CD14-positive monocyte (primary cell): ENCODE results near the gene GPER1. TPM values are rescaled to one million over a fixed set of nuclear protein-coding genes. Genes with fewer than 3 reads are reported as not detected.

Experiments used
- DNase-seq, 3 donors: peaks; one replicate each; pipeline ENCODE4 v3.0.0-alpha.2; 2011 to 2022
- H2AFZ ChIP-seq: 2 replicates; pipeline ENCODE4 v1.6.0; 2012; ENCODE audit warnings: mild to moderate bottlenecking, low read depth, low read length, inconsistent platforms; ENCODE audit not compliant: insufficient read depth, poor library complexity, severe bottlenecking
- H3K27ac ChIP-seq, 2 donors: 1 replicate in 1 of 2; 2 replicates in 1 of 2; pipeline ENCODE4 v1.5.1; 2012 to 2013; ENCODE audit warnings: low read length in 2 of 2, control low read depth in 1 of 2, inconsistent platforms in 1 of 2, low read depth in 1 of 2, mild to moderate bottlenecking in 1 of 2
- H3K27me3 ChIP-seq, 2 donors: one replicate each; pipeline versions ENCODE4 v1.6.0 to v1.6.1; 2011 to 2013; ENCODE audit warnings: low read length in 2 of 2; ENCODE audit not compliant: control insufficient read depth in 2 of 2, insufficient read depth in 2 of 2
- H3K36me3 ChIP-seq, 2 donors: replicated peaks in 1 of 2; 1 replicate in 1 of 2; 2 replicates in 1 of 2; pipeline versions ENCODE4 v1.5.1 to v1.6.1; 2012 to 2013; ENCODE audit warnings: low read length in 2 of 2, control low read depth in 1 of 2, inconsistent platforms in 1 of 2, mild to moderate bottlenecking in 1 of 2; ENCODE audit not compliant: insufficient read depth in 2 of 2, control insufficient read depth in 1 of 2
- H3K4me1 ChIP-seq, 2 donors: 1 replicate in 1 of 2; 2 replicates in 1 of 2; pipeline versions ENCODE4 v1.5.1 to v1.6.1; 2012 to 2013; ENCODE audit warnings: low read length in 2 of 2, control low read depth in 1 of 2, inconsistent platforms in 1 of 2, mild to moderate bottlenecking in 1 of 2, moderate library complexity in 1 of 2; ENCODE audit not compliant: insufficient read depth in 2 of 2, control insufficient read depth in 1 of 2
- H3K4me2 ChIP-seq: replicated peaks from 2 replicates; pipeline ENCODE3; 2012; ENCODE audit warnings: low read length, moderate library complexity, mild to moderate bottlenecking; ENCODE audit not compliant: poor library complexity, severe bottlenecking; ENCODE audit errors: extremely low read depth
- H3K4me3 ChIP-seq, 3 experiments: fragments of 200-600 bp in 1 of 3; sonication (generic) in 1 of 3; replicated peaks in 1 of 3; 1 replicate in 2 of 3; 2 replicates in 1 of 3; pipeline ENCODE4 v1.5.1; 2011 to 2013; ENCODE audit warnings: low read length in 3 of 3, mild to moderate bottlenecking in 3 of 3, control low read depth in 2 of 3, low read depth in 2 of 3, inconsistent platforms in 1 of 3, moderate library complexity in 1 of 3
- H3K79me2 ChIP-seq: 2 replicates; pipeline ENCODE4 v1.6.0; 2012; ENCODE audit warnings: mild to moderate bottlenecking, control low read depth, inconsistent platforms, low read length, moderate library complexity; ENCODE audit not compliant: insufficient read depth
- H3K9ac ChIP-seq: 2 replicates; pipeline ENCODE4 v1.6.0; 2017; ENCODE audit warnings: low read length, mild to moderate bottlenecking; ENCODE audit not compliant: insufficient read depth, poor library complexity, severe bottlenecking
- H3K9me3 ChIP-seq, 2 donors: replicated peaks in 1 of 2; 1 replicate in 1 of 2; 2 replicates in 1 of 2; pipeline versions ENCODE4 v1.5.1 to v1.6.1; 2012 to 2013; ENCODE audit warnings: low read length in 2 of 2, control low read depth in 1 of 2; ENCODE audit not compliant: control insufficient read depth in 1 of 2, insufficient read depth in 1 of 2
- H4K20me1 ChIP-seq: 2 replicates; pipeline ENCODE4 v1.6.0; 2012; ENCODE audit warnings: mild to moderate bottlenecking, low read length, control low read depth, moderate library complexity; ENCODE audit not compliant: insufficient read depth
- H3K27ac Mint-ChIP-seq, 7 donors: one replicate each; pipeline ENCODE4 v1.8.0; 2020; ENCODE audit warnings: mild to moderate bottlenecking in 7 of 7, mixed read lengths in 7 of 7, moderate library complexity in 6 of 7, inconsistent platforms in 2 of 7
- H3K27me3 Mint-ChIP-seq, 3 donors: one replicate each; pipeline ENCODE4 v1.8.0; 2021 to 2022; ENCODE audit warnings: low read depth in 3 of 3, mild to moderate bottlenecking in 3 of 3, mixed read lengths in 3 of 3, moderate library complexity in 3 of 3, inconsistent platforms in 1 of 3
- H3K36me3 Mint-ChIP-seq, 2 donors: one replicate each; pipeline ENCODE4 v1.8.0; 2020; ENCODE audit warnings: mixed read lengths in 2 of 2, inconsistent platforms in 1 of 2, mild to moderate bottlenecking in 1 of 2
- H3K4me1 Mint-ChIP-seq: one replicate; pipeline ENCODE4 v1.8.0; 2020; ENCODE audit warnings: mild to moderate bottlenecking, mixed read lengths
- H3K4me3 Mint-ChIP-seq, 2 donors: one replicate each; pipeline ENCODE4 v1.8.0; 2020; ENCODE audit warnings: mild to moderate bottlenecking in 2 of 2, mixed read lengths in 2 of 2, moderate library complexity in 1 of 2
- H3K9me3 Mint-ChIP-seq, 7 donors: one replicate each; pipeline ENCODE4 v1.8.0; 2020 to 2022; ENCODE audit warnings: mixed read lengths in 7 of 7, mild to moderate bottlenecking in 6 of 7, moderate library complexity in 6 of 7, inconsistent platforms in 2 of 7
- WGBS: methylation state at CpG from one replicate; pipeline ENCODE4 v1.1.5; 2013; ENCODE audit warnings: missing lambda C conversion rate; ENCODE audit not compliant: insufficient coverage; 5-methylcytosine and 5-hydroxymethylcytosine counted together
- intact Hi-C, 2 donors: fragments of 100-400 bp; cut with micrococcal nuclease; formaldehyde crosslinking; loops; one replicate each; pipeline versions ENCODE4 v1.15.0 to v1.15.1; 2023
- polyA plus RNA-seq, 3 donors: library from polyadenylated mRNA; depleted of rRNA in 1 of 3; unstranded in 2 of 3; stranded (reverse) in 1 of 3; fragments of 300-500 nt in 2 of 3; fragments of >200 nt in 1 of 3; fragmentation: Illumina TruSeq in 2 of 3; gene quantifications; 1 replicate in 2 of 3; 2 replicates in 1 of 3; pipeline ENCODE4 v1.2.3, GENCODE V29; 2012 to 2021
- TF ChIP-seq, protein P1 (sequence below): fragments of 200-600 bp; IDR thresholded peaks from one replicate; pipeline ENCODE4 v1.8.0; 2022; ENCODE audit warnings: antibody characterized with exemption, mild to moderate bottlenecking

The GPER1 gene
- polyA plus RNA-seq, 3 donors = 0.35 to 10.0 (median 4.1) TPM

DNA sequence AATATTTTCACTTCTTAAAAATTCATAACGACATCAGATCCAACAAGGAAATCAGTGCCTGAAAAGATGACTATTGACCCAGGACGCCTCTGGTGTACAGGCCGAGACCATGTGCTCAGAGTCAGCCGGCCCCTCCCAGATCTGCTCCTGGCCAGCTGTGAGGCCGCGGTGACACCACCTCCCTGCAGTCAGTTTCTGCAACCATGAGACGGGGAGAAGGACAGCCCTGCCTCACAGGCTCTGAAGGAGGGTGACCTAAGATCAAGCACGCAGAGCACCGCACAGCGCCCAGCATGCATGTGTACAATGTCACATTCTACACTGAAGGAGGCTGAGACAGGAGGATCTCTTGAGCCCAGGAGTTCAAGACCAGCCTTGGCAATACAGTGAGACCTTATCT lies 2.6 kb upstream of the GPER1 start:
- 93% methylated on average over 10 of the region's 10 CpGs for WGBS
- H2AFZ ChIP-seq = no peak overlapping the region
- TF ChIP-seq, protein P1, sequence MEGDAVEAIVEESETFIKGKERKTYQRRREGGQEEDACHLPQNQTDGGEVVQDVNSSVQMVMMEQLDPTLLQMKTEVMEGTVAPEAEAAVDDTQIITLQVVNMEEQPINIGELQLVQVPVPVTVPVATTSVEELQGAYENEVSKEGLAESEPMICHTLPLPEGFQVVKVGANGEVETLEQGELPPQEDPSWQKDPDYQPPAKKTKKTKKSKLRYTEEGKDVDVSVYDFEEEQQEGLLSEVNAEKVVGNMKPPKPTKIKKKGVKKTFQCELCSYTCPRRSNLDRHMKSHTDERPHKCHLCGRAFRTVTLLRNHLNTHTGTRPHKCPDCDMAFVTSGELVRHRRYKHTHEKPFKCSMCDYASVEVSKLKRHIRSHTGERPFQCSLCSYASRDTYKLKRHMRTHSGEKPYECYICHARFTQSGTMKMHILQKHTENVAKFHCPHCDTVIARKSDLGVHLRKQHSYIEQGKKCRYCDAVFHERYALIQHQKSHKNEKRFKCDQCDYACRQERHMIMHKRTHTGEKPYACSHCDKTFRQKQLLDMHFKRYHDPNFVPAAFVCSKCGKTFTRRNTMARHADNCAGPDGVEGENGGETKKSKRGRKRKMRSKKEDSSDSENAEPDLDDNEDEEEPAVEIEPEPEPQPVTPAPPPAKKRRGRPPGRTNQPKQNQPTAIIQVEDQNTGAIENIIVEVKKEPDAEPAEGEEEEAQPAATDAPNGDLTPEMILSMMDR = no peak
- Mint-ChIP-seq H3K9me3 (no peaks in the 10 kb centered on the region), H3K4me3 (no peak overlapping the region), H3K36me3 (no peaks in the 10 kb centered on the region), H3K27ac (no peak overlapping the region), H3K4me1 (peaks cover 32% of the 10 kb centered on the region), H3K27me3 (peaks cover 2 to 9% (median 4%) of the 10 kb centered on the region in 3 donors)
- DNase-seq = no peak
- no peak overlapping the region for H3K9ac ChIP-seq
- H4K20me1 ChIP-seq = no peaks in the 10 kb centered on the region
- H3K79me2 ChIP-seq = no peaks in the 10 kb centered on the region
- no peaks in the 10 kb centered on the region for H3K9me3 ChIP-seq
- no peak overlapping the region for H3K4me3 ChIP-seq
- H3K27ac ChIP-seq = no peak overlapping the region
- H3K27me3 ChIP-seq = no peaks in the 10 kb centered on the region
- H3K4me2 ChIP-seq = no peak overlapping the region
- intact Hi-C loops = loop anchor here (5.0 kb wide), 3 partner anchors 47 to 97 kb away; no protein-coding TSS in a partner anchor
- no peaks in the 10 kb centered on the region for H3K36me3 ChIP-seq
- H3K4me1 ChIP-seq = peaks cover 37 to 40% of the 10 kb centered on the region in 2 donors

GRCh38 chr7:1085910-1086421 lies 1.9 kb upstream of the GPER1 start:
- Mint-ChIP-seq H3K36me3 (no peaks in the 10 kb centered on the region), H3K27ac (no peak overlapping the region), H3K4me3 (no peak overlapping the region), H3K9me3 (no peaks in the 10 kb centered on the region), H3K27me3 (peaks cover 2 to 9% (median 4%) of the 10 kb centered on the region in 3 donors), H3K4me1 (peaks cover 38% of the 10 kb centered on the region)
- no peak overlapping the region for H3K4me2 ChIP-seq
- H3K27ac ChIP-seq = no peak overlapping the region
- no peak overlapping the region for H3K4me3 ChIP-seq
- intact Hi-C loops = loop anchor here (2.0 to 5.0 kb wide), 4 partner anchors 46 to 96 kb away; no protein-coding TSS in a partner anchor
- TF ChIP-seq, protein P1 = no peak
- H3K79me2 ChIP-seq = no peaks in the 10 kb centered on the region
- 94% methylated on average over 9 of the region's 11 CpGs for WGBS
- no peak overlapping the region for H2AFZ ChIP-seq
- H3K36me3 ChIP-seq = no peaks in the 10 kb centered on the region
- no peak for DNase-seq
- peaks cover 44 to 47% of the 10 kb centered on the region in 2 donors for H3K4me1 ChIP-seq
- no peaks in the 10 kb centered on the region for H4K20me1 ChIP-seq
- H3K9ac ChIP-seq = no peak overlapping the region
- H3K9me3 ChIP-seq = no peaks in the 10 kb centered on the region
- no peaks in the 10 kb centered on the region for H3K27me3 ChIP-seq
